HT-29 (cell line): Measurements from ENCODE around the gene TMEM175. TPM values are rescaled to one million over a fixed set of nuclear protein-coding genes. Genes with fewer than 3 reads are reported as not detected.

Experiments used
- DNase-seq: peaks from one replicate; pipeline ENCODE4 v3.0.0-alpha.2; 2015; ENCODE audit warnings: low spot score
- total RNA-seq: library from RNA; depleted of rRNA; stranded (reverse); fragments of >200 nt; shearing (Covaris generic); gene quantifications from 2 replicates; pipeline ENCODE4 v1.2.3, GENCODE V29; 2014; rRNA removed

The TMEM175 gene
- total RNA-seq, 1 experiment from 2014 or later = 13.7 TPM

GRCh38 chr4:1002131-1002630 lies 69.9 kb downstream of the TMEM175 start:
- no peak for DNase-seq

DNA sequence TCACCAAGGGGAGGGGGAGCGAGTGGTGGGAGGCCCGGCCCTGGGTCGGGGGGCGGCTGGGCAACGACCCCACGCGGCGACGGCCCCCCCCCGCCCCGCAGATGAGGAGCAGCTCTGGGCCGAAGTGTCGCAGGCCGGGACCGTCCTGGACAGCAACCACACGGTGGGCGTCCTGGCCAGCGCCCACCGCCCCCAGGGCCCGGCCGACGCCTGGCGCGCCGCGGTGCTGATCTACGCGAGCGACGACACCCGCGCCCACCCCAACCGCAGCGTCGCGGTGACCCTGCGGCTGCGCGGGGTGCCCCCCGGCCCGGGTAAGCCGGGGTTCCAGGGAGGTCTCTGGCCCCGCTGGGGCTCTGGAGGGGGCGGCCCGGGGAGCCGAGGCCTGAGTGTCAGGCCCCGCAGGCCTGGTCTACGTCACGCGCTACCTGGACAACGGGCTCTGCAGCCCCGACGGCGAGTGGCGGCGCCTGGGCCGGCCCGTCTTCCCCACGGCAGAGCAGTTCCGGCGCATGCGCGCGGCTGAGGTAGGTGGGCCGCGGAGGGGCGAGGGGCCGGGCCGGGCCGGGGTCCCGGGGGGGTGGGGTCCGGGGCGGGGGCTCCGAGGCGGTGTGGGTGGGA lies 70.5 kb downstream of the TMEM175 start:
- DNase-seq = no peak

GRCh38 chr4:1003271-1004070 lies 71.2 kb downstream of the TMEM175 start:
- no peak for DNase-seq

DNA sequence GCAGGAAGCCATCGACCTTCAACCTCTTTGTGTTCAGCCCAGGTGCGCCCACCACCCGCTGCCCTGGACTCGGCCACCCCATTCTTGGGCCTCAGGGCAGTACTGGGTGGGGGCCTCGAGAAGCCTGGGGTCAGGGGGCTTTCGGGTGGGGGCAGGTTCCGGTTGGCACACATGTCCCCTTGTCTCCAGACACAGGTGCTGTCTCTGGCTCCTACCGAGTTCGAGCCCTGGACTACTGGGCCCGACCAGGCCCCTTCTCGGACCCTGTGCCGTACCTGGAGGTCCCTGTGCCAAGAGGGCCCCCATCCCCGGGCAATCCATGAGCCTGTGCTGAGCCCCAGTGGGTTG lies 71.8 kb downstream of the TMEM175 start:
- DNase-seq = no peak

DNA sequence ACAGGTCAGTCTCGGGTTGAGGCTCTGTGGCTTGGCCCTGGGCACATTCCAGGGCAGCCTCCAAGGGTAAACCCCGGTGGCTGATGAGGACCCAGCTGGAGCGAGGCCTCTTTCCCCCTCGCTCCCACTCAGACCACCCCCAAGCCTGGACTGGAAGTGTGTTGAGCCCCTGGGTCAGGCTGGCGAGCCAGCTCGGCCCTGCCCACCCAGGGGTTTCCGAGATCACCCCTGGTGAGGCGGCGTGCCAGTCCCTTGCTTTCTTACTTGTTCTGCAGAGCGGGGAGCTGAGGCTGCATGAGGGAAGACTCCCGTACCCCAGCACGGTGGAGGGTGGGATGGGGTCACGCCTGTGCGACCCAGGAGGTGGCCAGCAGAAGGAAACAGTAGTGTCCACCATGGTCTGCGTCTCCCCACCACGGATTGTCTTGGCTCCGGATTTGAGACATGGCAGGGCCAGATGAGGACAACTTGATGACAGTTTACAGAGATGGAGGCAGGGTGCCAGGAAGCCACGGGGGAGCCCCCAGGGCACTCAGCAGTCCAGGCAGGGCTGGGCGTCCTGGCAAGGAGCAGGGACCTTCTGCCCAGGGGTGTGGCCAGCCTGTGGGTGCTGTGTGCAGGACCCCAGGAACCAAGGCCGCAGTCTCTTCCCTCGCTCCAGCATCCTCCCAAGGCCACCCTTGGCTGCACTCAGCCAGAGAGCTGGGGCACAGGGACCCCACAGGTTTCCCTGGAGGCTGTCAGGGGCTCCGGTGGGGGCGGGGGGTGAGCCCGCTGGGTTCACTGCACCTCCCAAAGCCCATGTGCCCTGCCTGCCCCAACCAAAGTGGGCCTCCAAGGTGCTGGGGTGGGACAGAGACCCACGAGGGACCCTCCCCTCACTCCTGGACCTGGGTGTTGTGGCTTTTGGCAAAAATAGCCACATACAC lies 72.6 kb downstream of the TMEM175 start:
- DNase-seq = no peak

- no peak for DNase-seq
Measured at GRCh38 chr4:1006856-1007255, 74.6 kb downstream of the TMEM175 start.

Other genes with a start within 250 kb of the TMEM175 start
- 0.56 TPM in 1 of 2 replicates, not detected in the other for gene SLC49A3, start 243.3 kb upstream of the TMEM175 start, total RNA-seq
- gene PCGF3, start 226.6 kb upstream of the TMEM175 start, total RNA-seq = 48.6 and 64.9 TPM in 2 replicates
- gene CPLX1, start 106.3 kb upstream of the TMEM175 start, total RNA-seq = 0.28 and 0.73 TPM in 2 replicates
- 278 and 308 TPM in 2 replicates for gene GAK, start 144 bp upstream of the TMEM175 start, total RNA-seq
- 46.7 and 50.5 TPM in 2 replicates for gene DGKQ, start 41.1 kb downstream of the TMEM175 start, total RNA-seq
- 39.7 and 53.5 TPM in 2 replicates for gene IDUA, start 54.6 kb downstream of the TMEM175 start, total RNA-seq
- gene SLC26A1, start 60.9 kb downstream of the TMEM175 start, total RNA-seq = 5.8 and 6.2 TPM in 2 replicates
- 74.9 and 76.9 TPM in 2 replicates for gene FGFRL1, start 79.2 kb downstream of the TMEM175 start, total RNA-seq
- gene RNF212, start 181.1 kb downstream of the TMEM175 start, total RNA-seq = not detected in 2 replicates
- gene SPON2, start 240.1 kb downstream of the TMEM175 start, total RNA-seq = 1.2 and 2.9 TPM in 2 replicates